GM19238 (cell line): ENCODE measurements around the gene BPIFB3.
"Not testable (repeated sequence)": the region's sequence is repeated elsewhere in the genome, so short reads cannot be mapped to it uniquely, and the experiment has no call there.

Experiments
- DNase-seq: peaks from one replicate; pipeline ENCODE4 v3.0.0; 2011; ENCODE audit warnings: low spot score; ENCODE audit not compliant: insufficient read length

The BPIFB3 gene

GRCh38 chr20:33083544-33084340, 30.0 kb downstream of the BPIFB3 start:
- DNase-seq, result no peak

DNA sequence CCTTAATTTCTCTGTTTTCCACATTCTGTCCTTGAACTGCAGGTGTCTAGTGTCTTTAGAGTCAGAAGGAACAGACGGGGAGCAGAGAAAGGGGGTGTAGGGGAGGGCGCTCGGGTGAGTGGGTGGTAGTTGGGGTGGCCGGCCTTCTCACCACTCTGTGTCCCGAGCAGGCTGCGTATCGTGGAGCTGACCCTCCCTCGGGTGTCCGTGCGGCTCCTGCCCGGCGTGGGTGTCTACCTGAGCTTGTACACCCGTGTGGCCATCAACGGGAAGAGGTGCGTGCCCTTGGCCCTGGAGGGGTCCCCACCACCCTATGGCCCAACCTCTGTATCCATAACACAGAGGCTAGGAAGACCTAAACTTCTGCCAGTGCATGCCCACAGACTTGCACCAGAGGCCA, 31.0 kb downstream of the BPIFB3 start:
- DNase-seq, result no peak

- no peak for DNase-seq
Observed at GRCh38 chr20:33086052-33086722, 32.5 kb downstream of the BPIFB3 start.

DNA sequence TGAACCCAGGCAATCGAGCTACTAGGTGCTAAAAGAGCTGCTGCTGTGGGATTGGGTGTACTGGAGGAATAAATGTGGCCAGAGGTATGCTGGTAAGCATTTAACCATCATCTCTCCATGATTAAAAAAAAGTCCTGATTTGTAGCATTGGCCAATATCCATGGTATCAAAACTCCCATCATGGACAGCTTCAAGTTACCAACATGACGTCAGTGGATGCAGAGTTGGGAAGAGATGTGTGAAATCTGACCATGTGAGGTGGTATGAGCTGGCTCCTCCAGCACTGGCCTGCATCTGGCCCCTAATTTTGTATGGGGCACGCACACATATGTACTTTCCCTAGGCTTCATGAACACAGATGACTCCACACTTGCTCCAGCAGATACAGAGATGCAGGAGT, 37.4 kb downstream of the BPIFB3 start:
- DNase-seq, result no peak

GRCh38 chr20:33091693-33092092, 38.0 kb downstream of the BPIFB3 start:
- no peak for DNase-seq

DNA sequence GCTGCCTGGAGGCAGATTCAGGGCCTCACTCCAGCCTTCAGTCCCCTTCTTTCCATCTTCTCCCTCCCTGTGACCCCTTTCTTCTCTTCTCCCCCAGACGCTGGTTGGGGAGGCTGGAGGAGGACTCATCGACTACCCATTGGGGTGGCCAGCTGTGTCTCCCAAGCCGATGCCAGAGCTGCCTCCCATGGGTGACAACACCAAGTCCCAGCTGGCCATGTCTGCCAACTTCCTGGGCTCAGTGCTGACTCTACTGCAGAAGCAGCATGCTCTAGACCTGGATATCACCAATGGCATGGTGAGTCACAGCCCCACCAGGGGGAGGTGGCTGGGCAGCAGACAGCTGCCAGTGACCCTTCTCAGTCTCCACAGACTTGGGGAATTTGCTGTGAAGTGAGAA, 38.7 kb downstream of the BPIFB3 start:
- DNase-seq, result no peak

DNA sequence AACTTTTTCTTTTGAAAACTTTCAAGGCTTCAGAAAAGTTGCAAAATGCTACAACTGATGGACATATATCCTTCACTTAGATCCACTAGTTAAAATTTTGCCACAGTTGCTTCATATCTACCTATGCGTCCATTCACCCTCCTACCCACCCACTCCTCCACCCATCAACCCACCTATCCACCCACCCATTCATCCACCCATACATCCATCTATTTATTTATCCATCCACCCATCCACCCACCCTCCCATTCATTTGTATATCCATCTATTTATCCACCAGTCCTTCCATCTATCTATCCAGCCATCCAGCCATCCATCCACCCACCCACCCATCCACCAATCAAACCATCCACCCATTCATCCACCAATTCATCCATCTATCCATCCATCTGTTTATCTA, 39.4 kb downstream of the BPIFB3 start:
- no peak for DNase-seq

DNA sequence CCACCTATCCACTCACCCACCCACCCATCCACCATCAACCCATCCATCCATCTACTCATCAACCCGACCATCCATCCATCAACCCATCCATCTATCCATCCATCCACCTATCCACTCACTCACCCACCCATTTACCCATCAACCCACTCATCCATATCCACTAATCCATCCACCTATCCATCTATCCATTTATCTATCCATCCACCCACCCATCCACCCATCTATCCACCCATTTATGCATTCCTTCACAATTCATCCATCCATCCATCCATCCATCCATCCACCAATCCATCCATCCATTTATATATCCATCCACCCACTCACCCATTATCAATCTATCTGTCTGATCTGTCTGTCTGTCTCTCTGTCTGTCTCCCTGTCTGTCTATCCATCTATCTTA, 39.9 kb downstream of the BPIFB3 start:
- DNase-seq, result no peak

- no peak for DNase-seq
Observed at GRCh38 chr20:33095249-33095648, 41.5 kb downstream of the BPIFB3 start.

DNA sequence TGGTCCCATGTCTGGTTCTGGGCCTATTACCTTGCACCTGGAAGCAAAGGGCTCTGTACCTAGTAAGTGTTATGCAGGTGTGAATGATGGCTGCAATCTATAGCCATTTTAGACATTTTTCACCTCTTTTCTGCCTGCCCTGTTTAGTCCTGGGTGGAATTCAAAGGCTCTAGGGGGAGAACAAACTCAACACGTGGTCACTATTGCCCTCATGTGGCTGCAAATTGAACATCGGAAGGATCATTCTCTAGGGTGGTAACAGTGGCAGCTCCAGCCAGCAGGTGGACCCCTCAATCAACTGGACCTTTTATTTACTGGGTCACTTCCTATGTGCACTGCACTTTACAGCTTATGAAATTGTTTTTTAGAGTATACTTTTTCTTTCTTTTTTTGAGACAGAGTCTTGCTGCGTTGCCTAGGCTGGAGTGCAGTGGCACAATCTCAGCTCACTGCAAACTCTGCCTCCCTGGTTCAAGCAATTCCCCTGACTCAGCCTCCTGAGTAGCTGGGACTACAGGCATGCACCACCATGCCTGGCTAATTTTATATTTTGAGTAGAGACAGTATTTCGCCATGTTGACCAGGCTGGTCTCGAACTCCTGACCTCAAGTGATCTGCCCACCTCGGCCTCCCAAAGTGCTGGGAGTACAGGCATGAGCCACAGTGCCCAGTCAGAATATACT, 42.3 kb downstream of the BPIFB3 start:
- peak; percentile 63 for DNase-seq

- no peak for DNase-seq
Observed at GRCh38 chr20:33097001-33097400, 43.3 kb downstream of the BPIFB3 start.

GRCh38 chr20:33099843-33100538, 46.3 kb downstream of the BPIFB3 start:
- DNase-seq, result no peak

DNA sequence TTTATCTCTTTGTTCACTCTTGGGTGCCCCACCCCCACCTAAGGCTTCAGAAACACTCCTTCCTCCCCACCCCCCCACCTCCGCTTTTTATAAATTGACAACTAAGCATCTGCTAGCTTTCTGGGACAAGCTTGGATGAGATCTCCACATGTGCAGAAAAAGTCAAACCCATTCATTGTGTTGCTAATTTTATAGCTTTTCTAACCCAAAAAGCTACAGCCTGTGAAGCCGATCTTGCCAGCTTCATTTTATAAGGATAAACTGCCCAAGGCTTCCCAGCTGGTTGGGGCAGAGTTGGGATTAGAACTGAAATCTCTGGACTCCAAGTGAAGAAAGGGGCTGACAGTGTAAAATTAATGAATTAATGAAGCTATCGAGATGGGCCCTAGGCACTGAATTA, 49.9 kb downstream of the BPIFB3 start:
- DNase-seq, result no peak

- DNase-seq, result no peak
Observed at GRCh38 chr20:33104336-33104735, 50.6 kb downstream of the BPIFB3 start.

GRCh38 chr20:33105316-33105924, 51.7 kb downstream of the BPIFB3 start:
- no peak for DNase-seq

DNA sequence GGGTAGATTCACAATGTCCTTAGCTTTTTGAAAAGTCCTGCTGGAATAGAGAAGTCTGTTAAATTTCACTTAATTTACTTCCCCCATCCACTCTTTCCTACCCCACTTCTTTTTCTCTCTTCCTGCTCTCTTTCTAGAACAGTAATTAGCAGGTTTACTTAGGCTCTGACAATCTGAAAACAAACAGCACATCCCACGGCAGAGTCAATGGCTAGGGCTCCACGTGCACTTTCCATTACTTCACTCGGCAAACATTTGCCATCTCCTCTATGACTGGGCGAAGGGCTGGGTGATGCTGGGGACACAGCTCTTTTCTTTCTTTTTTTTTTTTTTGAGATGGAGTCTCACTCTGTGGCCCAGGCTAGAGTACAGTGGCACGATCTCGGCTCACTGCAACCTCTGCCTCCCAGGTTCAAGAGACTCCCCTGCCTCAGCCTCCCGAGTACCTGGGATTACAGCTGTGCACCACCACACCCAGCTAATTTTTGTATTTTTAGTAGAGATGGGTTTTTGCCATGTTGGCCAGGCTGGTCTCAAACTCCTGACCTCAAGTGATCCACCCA, 52.4 kb downstream of the BPIFB3 start:
- not testable (repeated sequence) for DNase-seq

DNA sequence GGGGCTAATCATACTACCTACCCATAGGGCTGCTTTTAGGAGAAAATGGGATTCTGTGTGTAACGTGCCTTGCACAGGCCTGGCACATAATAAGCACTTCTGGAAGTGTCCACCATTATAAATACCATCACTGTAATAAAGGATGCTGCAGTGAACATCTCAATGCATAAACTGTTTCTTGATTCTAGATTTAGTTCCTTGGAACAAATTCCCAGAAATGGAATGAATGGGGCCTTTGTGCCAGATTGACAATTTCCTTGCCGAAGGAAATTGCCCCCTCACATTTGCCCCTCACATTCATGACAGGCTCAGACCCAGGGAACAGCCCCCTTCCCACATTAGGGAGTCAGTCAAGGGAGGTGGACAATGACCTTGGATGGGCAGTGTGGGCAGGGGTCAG, 55.0 kb downstream of the BPIFB3 start:
- no peak for DNase-seq

DNA sequence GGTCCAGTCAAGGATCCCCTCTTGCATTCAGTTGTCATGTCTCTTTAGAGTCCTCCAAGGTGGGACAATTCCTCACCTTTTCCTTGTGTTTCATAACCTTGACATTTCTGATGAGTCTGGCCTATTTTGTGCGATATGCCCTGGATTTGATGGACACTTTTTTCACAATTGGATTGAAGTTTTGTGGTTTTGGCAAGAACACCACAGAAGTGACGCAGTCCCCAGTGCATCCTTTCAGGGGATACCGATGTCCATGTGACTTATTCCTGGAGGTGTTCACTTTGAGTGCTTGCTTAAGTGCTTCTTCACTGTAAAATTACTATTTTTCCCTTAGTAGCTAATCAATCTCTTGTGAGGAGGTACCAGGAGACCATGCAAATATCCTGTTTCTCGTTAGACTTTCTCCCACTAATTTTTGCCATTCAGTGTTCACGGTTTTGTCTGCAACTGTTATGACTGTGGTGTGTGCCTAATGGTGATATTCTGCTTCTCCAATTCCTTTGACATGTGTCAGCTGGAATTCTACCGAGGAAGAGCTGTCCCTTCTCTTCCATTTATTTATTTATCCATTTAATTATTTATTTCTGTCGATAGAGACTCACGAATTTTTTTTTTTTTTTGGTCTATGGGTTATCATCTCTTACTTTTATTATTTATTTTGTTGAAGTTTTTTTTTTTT, 56.6 kb downstream of the BPIFB3 start:
- DNase-seq, result no peak

GRCh38 chr20:33111306-33111705, 57.6 kb downstream of the BPIFB3 start:
- DNase-seq, result no peak

- DNase-seq, result no peak
Observed at GRCh38 chr20:33112547-33113386, 59.1 kb downstream of the BPIFB3 start.
